ENCODE results near the gene CST11. TPM values are rescaled to one million over a fixed set of nuclear protein-coding genes. Genes with fewer than 3 reads are reported as not detected.

The CST11 gene
- total RNA-seq, 1 experiment from 2014 or later: not detected

DNA sequence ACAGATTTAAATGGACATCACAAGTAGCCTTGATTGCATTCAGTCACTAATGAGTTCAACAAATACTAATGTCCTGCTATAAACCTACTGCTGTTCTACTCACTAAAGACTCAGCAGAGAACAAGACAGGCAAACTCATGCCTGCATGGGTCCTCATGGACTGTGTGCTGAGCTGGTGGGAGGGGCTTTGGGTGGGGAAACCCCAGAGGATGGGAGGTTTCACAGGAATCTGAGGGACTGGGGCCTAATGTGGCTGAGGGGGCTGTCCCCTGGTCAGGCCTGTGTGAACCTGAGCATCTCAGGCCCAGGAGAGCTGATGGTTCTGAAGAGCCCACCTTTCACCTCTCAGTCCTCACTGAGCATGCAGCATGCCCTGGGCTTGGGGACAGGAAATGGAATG lies 39.6 kb upstream of the CST11 start:
- Mint-ChIP-seq H3K4me3 (ENCODE audit: low read depth, unreplicated experiment) (no peak overlapping the region), H3K4me1 (ENCODE audit: low read depth, unreplicated experiment) (no peaks in the 10 kb centered on the region), H3K27me3 (ENCODE audit: unreplicated experiment) (peaks cover 1% of the 10 kb centered on the region), H3K9me3 (ENCODE audit: low read depth, unreplicated experiment) (no peaks in the 10 kb centered on the region), H3K27ac (ENCODE audit: unreplicated experiment) (no peak overlapping the region), H3K36me3 (ENCODE audit: insufficient read depth, unreplicated experiment) (no peaks in the 10 kb centered on the region)
- CTCF ChIA-PET: no interaction called here
- no TSS peak for BruUV-seq (replicated peaks)
- TF ChIP-seq, protein P1, sequence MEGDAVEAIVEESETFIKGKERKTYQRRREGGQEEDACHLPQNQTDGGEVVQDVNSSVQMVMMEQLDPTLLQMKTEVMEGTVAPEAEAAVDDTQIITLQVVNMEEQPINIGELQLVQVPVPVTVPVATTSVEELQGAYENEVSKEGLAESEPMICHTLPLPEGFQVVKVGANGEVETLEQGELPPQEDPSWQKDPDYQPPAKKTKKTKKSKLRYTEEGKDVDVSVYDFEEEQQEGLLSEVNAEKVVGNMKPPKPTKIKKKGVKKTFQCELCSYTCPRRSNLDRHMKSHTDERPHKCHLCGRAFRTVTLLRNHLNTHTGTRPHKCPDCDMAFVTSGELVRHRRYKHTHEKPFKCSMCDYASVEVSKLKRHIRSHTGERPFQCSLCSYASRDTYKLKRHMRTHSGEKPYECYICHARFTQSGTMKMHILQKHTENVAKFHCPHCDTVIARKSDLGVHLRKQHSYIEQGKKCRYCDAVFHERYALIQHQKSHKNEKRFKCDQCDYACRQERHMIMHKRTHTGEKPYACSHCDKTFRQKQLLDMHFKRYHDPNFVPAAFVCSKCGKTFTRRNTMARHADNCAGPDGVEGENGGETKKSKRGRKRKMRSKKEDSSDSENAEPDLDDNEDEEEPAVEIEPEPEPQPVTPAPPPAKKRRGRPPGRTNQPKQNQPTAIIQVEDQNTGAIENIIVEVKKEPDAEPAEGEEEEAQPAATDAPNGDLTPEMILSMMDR (IDR thresholded peaks at IDR 0.05; ENCODE audit: unreplicated experiment): no peak
- no peak for DNase-seq
- intact Hi-C loops (cut with micrococcal nuclease; ENCODE audit: unreplicated experiment): no loop called here

DNA sequence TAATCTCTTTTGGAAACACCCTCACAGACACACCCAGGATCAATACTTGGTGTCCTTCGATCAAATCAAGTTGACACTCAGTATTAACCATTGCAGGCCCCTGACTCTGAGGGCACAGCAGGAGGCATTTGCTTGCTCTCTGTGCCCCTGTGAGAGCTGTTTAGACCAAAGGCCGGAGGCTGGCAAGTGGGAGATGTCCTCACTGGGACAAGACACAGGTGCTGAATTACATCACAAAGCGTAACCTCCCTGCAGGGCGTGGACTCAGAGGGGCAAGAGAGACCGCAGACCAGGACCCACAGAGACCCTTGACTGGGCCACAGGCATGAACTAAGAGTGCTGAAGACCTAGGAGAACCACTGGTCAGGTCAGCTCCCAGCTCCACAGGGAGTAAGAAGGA lies 38.1 kb upstream of the CST11 start, which contains the start of gene CST8:
Gene CST8, plus strand, starts transcription at position 301 of the 400 bp plus-strand sequence. CDS start 551 bp downstream, outside the sequence.
- H3K4me1 Mint-ChIP-seq (ENCODE audit: low read depth, unreplicated experiment): no peaks in the 10 kb centered on the region
- no peak within 1 kb of the TSS for H3K27ac Mint-ChIP-seq (ENCODE audit: unreplicated experiment)
- BruUV-seq (replicated peaks): no TSS peak
- intact Hi-C loops (cut with micrococcal nuclease; ENCODE audit: unreplicated experiment): no loop called here
- CTCF ChIA-PET: no interaction called here
- H3K27me3 Mint-ChIP-seq (ENCODE audit: unreplicated experiment): no peaks in the 10 kb centered on the region
- DNase-seq: no peak
- H3K36me3 Mint-ChIP-seq (ENCODE audit: insufficient read depth, unreplicated experiment): no peaks in the 10 kb centered on the region
- H3K9me3 Mint-ChIP-seq (ENCODE audit: low read depth, unreplicated experiment): no peaks in the 10 kb centered on the region
- TF ChIP-seq, protein P1 (IDR thresholded peaks at IDR 0.05; ENCODE audit: unreplicated experiment): no peak
- H3K4me3 Mint-ChIP-seq (ENCODE audit: low read depth, unreplicated experiment): no peak within 1 kb of the TSS

DNA sequence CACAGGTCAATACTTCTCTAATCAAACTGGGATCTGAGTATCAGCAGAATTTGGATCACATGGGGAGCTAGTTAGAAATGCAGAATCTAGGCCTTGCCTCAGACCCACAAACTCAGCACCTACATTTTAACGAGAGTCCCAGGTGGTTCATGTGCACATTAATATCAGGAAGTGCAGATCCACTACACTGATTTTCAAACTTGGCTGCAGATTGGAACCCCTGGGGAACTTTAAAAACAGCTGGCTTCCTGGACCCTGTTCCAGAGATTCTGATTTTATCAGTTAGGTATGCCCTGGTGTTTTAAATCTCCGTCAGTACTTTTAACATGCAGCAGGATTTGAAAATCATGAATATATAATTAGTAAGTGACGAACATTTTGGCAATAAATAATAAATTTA lies 36.3 kb upstream of the CST11 start:
- no peak for DNase-seq
- H3K4me1 Mint-ChIP-seq (ENCODE audit: low read depth, unreplicated experiment): no peaks in the 10 kb centered on the region
- no peaks in the 10 kb centered on the region for H3K27me3 Mint-ChIP-seq (ENCODE audit: unreplicated experiment)
- H3K9me3 Mint-ChIP-seq (ENCODE audit: low read depth, unreplicated experiment): no peaks in the 10 kb centered on the region
- TF ChIP-seq, protein P1 (IDR thresholded peaks at IDR 0.05; ENCODE audit: unreplicated experiment): no peak
- CTCF ChIA-PET: no interaction called here
- intact Hi-C loops (cut with micrococcal nuclease; ENCODE audit: unreplicated experiment): no loop called here
- no peak overlapping the region for H3K4me3 Mint-ChIP-seq (ENCODE audit: low read depth, unreplicated experiment)
- no peaks in the 10 kb centered on the region for H3K36me3 Mint-ChIP-seq (ENCODE audit: insufficient read depth, unreplicated experiment)
- no TSS peak for BruUV-seq (replicated peaks)
- H3K27ac Mint-ChIP-seq (ENCODE audit: unreplicated experiment): no peak overlapping the region

DNA sequence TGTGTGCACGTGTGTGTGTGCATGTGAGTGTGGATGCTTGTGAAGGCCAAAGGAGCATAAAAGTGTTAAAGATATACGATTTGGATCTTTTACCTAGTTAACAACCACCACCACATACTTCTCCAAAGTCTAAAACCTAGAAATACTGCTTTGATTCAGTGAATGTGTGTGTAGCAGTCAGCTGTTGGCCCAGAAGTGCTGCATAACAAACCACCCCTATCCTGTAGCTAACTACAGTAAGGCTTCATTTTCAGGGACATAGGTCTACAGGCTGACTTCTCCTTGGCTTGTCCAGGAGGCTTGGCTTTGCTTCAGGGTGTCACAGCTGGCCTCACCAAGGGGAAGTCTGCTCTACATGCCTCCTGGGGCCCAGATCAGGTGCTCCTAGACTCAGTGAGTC lies 35.8 kb upstream of the CST11 start:
- DNase-seq: no peak
- H3K27me3 Mint-ChIP-seq (ENCODE audit: unreplicated experiment): no peaks in the 10 kb centered on the region
- intact Hi-C loops (cut with micrococcal nuclease; ENCODE audit: unreplicated experiment): no loop called here
- BruUV-seq (replicated peaks): no TSS peak
- H3K9me3 Mint-ChIP-seq (ENCODE audit: low read depth, unreplicated experiment): no peaks in the 10 kb centered on the region
- TF ChIP-seq, protein P1 (IDR thresholded peaks at IDR 0.05; ENCODE audit: unreplicated experiment): no peak
- no peaks in the 10 kb centered on the region for H3K36me3 Mint-ChIP-seq (ENCODE audit: insufficient read depth, unreplicated experiment)
- no peaks in the 10 kb centered on the region for H3K4me1 Mint-ChIP-seq (ENCODE audit: low read depth, unreplicated experiment)
- no peak overlapping the region for H3K27ac Mint-ChIP-seq (ENCODE audit: unreplicated experiment)
- CTCF ChIA-PET: no interaction called here
- H3K4me3 Mint-ChIP-seq (ENCODE audit: low read depth, unreplicated experiment): no peak overlapping the region
